Testis (tissue), 2 donors: ENCODE data around the gene MTFMT.

Experiments
- POLR2A ChIP-seq: fragments of 450-650 bp; IDR thresholded peaks from one replicate; pipeline ENCODE4 v1.6.1; 2017; ENCODE audit warnings: antibody characterized with exemption, mild to moderate bottlenecking, moderate library complexity
- TF ChIP-seq, protein P1 (sequence below), 3 experiments: fragments of 450-650 bp in 2 of 3; fragments of 200-600 bp in 1 of 3; sonication (generic) in 1 of 3; IDR thresholded peaks; one replicate each; pipeline ENCODE4 v1.5.1; 2016 to 2019; ENCODE audit warnings: antibody characterized with exemption in 3 of 3, mild to moderate bottlenecking in 2 of 3, moderate library complexity in 1 of 3

DNA sequence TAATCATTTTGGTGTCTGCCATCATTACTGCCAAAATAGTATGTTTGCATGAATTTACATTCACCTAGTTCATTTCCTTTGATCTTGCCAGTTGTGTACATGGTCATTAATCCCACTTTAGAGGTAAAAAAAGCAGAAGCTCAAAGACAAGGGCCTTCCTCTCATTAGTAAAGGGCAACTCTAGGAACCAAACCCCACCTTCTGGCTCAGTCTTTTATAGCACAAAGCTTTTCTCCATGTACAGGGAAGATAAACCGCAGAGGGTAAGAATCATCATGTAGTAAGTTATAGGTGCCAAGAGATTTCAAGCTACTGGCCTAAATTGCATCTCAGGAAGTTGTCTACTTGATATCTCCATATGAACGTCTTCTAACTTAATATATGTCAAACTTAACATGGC lies 20.5 kb downstream of the MTFMT start:
- TF ChIP-seq, protein P1, sequence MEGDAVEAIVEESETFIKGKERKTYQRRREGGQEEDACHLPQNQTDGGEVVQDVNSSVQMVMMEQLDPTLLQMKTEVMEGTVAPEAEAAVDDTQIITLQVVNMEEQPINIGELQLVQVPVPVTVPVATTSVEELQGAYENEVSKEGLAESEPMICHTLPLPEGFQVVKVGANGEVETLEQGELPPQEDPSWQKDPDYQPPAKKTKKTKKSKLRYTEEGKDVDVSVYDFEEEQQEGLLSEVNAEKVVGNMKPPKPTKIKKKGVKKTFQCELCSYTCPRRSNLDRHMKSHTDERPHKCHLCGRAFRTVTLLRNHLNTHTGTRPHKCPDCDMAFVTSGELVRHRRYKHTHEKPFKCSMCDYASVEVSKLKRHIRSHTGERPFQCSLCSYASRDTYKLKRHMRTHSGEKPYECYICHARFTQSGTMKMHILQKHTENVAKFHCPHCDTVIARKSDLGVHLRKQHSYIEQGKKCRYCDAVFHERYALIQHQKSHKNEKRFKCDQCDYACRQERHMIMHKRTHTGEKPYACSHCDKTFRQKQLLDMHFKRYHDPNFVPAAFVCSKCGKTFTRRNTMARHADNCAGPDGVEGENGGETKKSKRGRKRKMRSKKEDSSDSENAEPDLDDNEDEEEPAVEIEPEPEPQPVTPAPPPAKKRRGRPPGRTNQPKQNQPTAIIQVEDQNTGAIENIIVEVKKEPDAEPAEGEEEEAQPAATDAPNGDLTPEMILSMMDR (IDR thresholded peaks at IDR 0.05) = no peak
- TF ChIP-seq POLR2A = no peak
